Prostate gland (tissue), 2 donors: ENCODE measurements around the gene ARV1. TPM values are rescaled to one million over a fixed set of nuclear protein-coding genes. Genes with fewer than 3 reads are reported as not detected.
"Not testable (repeated sequence)": the region's sequence is repeated elsewhere in the genome, so short reads cannot be mapped to it uniquely, and the experiment has no call there.

Experiments
- DNase-seq: peaks from one replicate; pipeline ENCODE4 v3.0.0-alpha.2; 2019; ENCODE audit warnings: low spot score
- H3K27ac ChIP-seq, 2 donors: fragments of 200-600 bp; sonication (generic); 2 replicates each; pipeline ENCODE4 v1.5.1; 2017 to 2019
- H3K27me3 ChIP-seq: fragments of 200-600 bp; sonication (generic); replicated peaks from 2 replicates; pipeline ENCODE4 v1.5.1; 2019; ENCODE audit not compliant: insufficient read depth
- H3K36me3 ChIP-seq, 2 donors: fragments of 200-600 bp; sonication (generic); 1 replicate in 1 of 2; 2 replicates in 1 of 2; pipeline versions ENCODE4 v1.5.1 to v1.8.1; 2017 to 2019
- H3K4me1 ChIP-seq: fragments of 200-600 bp; sonication (generic); replicated peaks from 2 replicates; pipeline ENCODE4 v1.5.1; 2019
- H3K4me3 ChIP-seq, 2 donors: fragments of 200-600 bp; sonication (generic); 2 replicates each; pipeline ENCODE4 v1.5.1; 2017 to 2019
- H3K9me3 ChIP-seq: fragments of 200-600 bp; sonication (generic); 2 replicates; pipeline ENCODE4 v1.5.1; 2017
- POLR2A ChIP-seq: fragments of 450-650 bp; IDR thresholded peaks from one replicate; pipeline ENCODE4 v1.6.1; 2016; ENCODE audit warnings: antibody characterized with exemption, mild to moderate bottlenecking
- POLR2AphosphoS5 ChIP-seq: sonication (generic); formaldehyde crosslinking; IDR thresholded peaks from one replicate; pipeline ENCODE4 v1.6.1; 2017; ENCODE audit warnings: antibody characterized with exemption
- WGBS: methylation state at CpG from one replicate; pipeline ENCODE4 v1.1.5; 2018; 5-methylcytosine and 5-hydroxymethylcytosine counted together
- intact Hi-C: fragments of 100-400 bp; cut with DNase I; formaldehyde crosslinking; loops from one replicate; pipeline ENCODE4 v1.14.2; 2022
- total RNA-seq, 2 donors: library from RNA; depleted of rRNA; stranded (reverse); fragments of >200 nt; gene quantifications; one replicate each; pipeline ENCODE4 v1.1.0, GENCODE V29; 2016
- TF ChIP-seq, protein P1 (sequence below), 4 experiments: fragments of 200-600 bp in 2 of 4; fragments of 450-650 bp in 2 of 4; sonication (generic) in 2 of 4; IDR thresholded peaks; 1 replicate in 3 of 4; 2 replicates in 1 of 4; pipeline ENCODE4 v1.5.1; 2016 to 2019; ENCODE audit warnings: antibody characterized with exemption in 4 of 4, mild to moderate bottlenecking in 2 of 4, moderate library complexity in 2 of 4

Gene ARV1
- total RNA-seq, 2 donors from 2014 or later, result 27.6 to 29.6 TPM

DNA sequence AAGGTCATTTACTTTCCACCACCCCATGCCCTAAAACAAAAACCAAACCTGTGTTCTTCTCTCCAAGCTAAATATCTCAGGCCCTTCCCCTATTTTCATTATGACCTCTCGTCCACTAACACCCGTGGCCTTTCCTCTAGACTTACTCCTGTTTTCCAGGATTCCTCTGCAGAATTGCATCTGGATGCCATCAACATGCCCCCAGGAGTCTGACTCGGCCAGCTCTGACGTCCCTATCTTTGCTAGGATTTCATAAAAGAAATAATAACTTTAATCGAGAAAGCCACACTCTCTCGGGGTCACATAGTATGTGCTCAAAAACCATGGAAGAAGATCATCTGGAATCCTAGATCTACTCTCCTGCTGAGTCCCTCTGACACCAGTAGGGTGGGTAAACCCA, 47.7 kb downstream of the ARV1 start:
- Histone ChIP-seq H3K4me1 (no peaks in the 10 kb centered on the region), H3K36me3 (no peaks in the 10 kb centered on the region), H3K4me3 (no peak overlapping the region), H3K9me3 (no peaks in the 10 kb centered on the region), H3K27ac (no peak overlapping the region), H3K27me3 (no peaks in the 10 kb centered on the region)
- intact Hi-C loops, result no loop called here
- 83% methylated on average over 6 of the region's 6 CpGs for WGBS
- TF ChIP-seq POLR2AphosphoS5 (no peak), POLR2A (no peak)
- TF ChIP-seq, protein P1, sequence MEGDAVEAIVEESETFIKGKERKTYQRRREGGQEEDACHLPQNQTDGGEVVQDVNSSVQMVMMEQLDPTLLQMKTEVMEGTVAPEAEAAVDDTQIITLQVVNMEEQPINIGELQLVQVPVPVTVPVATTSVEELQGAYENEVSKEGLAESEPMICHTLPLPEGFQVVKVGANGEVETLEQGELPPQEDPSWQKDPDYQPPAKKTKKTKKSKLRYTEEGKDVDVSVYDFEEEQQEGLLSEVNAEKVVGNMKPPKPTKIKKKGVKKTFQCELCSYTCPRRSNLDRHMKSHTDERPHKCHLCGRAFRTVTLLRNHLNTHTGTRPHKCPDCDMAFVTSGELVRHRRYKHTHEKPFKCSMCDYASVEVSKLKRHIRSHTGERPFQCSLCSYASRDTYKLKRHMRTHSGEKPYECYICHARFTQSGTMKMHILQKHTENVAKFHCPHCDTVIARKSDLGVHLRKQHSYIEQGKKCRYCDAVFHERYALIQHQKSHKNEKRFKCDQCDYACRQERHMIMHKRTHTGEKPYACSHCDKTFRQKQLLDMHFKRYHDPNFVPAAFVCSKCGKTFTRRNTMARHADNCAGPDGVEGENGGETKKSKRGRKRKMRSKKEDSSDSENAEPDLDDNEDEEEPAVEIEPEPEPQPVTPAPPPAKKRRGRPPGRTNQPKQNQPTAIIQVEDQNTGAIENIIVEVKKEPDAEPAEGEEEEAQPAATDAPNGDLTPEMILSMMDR (IDR thresholded peaks at IDR 0.05), result no peak
- DNase-seq, result no peak

DNA sequence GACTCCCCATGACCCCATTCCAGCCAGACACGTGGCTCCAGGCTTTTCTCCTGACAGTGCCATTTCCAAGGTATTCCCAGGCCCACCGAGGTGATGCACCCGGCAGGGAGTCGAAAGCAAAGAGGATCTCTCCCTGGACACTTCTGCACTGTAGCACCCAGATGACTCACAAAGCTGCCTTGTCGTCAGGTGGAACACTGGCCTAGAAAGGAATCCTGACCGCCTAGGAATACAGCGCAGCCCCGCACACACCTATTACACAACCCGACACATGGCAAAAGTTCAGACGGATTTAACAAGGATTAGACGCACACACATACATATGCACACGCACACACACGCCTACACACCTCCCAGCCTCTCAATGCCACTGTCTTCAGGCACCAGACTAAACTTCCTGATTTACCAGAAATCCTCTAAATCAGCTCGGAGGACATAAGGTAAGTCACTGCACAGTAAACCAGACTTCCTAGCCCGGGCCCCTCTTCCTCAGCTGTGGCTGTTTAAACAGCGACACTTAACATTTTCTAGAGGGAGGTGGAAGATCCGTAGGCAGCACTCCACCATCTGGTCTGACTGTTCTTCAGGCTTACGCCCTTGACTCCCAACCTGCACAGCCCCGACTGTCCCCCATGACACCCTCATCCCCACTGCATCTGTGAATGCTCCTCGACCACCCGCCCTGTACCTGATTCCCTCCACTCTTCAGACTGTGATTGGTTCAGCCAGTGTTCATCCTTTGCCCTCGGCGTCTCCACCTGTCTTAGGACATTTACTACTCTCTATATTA, 48.4 kb downstream of the ARV1 start:
- no peak for DNase-seq
- H3K27ac ChIP-seq, result no peak overlapping the region
- WGBS, result 83% methylated on average over 23 of the region's 23 CpGs
- intact Hi-C loops, result no loop called here
- no peak for TF ChIP-seq POLR2A
- TF ChIP-seq POLR2AphosphoS5, result no peak
- TF ChIP-seq, protein P1 (IDR thresholded peaks at IDR 0.05), result no peak
- H3K9me3 ChIP-seq, result no peaks in the 10 kb centered on the region
- no peaks in the 10 kb centered on the region for H3K36me3 ChIP-seq
- no peaks in the 10 kb centered on the region for H3K27me3 ChIP-seq
- H3K4me3 ChIP-seq, result no peak overlapping the region
- no peaks in the 10 kb centered on the region for H3K4me1 ChIP-seq

DNA sequence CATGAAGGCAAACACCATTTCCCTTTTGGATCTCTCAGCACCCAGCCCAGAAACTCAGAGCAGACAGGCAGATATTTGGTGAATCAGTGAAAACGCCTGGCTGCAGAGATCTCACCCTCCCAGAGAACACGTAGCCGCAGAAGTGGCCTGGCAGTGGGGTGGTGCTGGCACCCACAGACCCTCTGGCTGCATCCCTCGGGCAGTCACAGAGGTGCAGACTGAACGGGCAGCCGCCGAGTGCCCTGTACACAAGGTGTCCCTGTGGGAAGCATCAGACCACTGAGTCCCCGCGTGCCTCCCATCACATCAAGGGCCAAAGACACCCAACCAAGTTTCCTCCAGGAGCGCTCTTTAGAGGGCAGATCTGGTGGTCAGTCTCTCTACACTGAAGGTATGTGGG, 49.1 kb downstream of the ARV1 start:
- 92% methylated on average over 10 of the region's 10 CpGs for WGBS
- Histone ChIP-seq H3K36me3 (no peaks in the 10 kb centered on the region), H3K4me1 (no peaks in the 10 kb centered on the region), H3K9me3 (no peaks in the 10 kb centered on the region), H3K27ac (no peak overlapping the region), H3K27me3 (no peaks in the 10 kb centered on the region), H3K4me3 (no peak overlapping the region)
- DNase-seq, result no peak
- TF ChIP-seq, protein P1 (IDR thresholded peaks at IDR 0.05), result no peak
- TF ChIP-seq POLR2A (no peak), POLR2AphosphoS5 (no peak)
- intact Hi-C loops, result no loop called here

DNA sequence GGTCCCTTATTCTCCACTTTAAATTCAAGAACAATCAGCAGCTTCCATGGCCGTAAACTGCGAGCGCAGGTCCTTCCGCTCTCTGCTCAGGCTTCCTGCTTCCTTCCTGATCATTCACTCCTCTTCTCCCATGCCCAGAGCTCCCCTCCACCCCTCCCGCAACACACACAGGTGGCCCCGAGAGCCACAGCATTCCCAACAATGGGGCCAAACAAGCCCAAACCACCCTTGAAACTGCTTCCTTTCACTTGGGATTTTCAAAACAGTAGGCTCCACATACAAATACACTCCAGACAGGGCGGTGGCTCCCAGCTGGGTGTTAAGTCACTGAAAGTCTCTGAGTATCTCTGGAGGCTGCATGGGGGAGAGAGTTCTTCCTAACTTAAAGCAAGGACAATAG, 49.8 kb downstream of the ARV1 start:
- no peak overlapping the region for H3K27ac ChIP-seq
- H3K9me3 ChIP-seq, result no peaks in the 10 kb centered on the region
- no peak for TF ChIP-seq POLR2AphosphoS5
- TF ChIP-seq POLR2A, result no peak
- TF ChIP-seq, protein P1 (IDR thresholded peaks at IDR 0.05), result no peak
- no peaks in the 10 kb centered on the region for H3K4me1 ChIP-seq
- DNase-seq, result no peak
- 84% methylated on average over 7 of the region's 7 CpGs for WGBS
- no peaks in the 10 kb centered on the region for H3K36me3 ChIP-seq
- no peaks in the 10 kb centered on the region for H3K27me3 ChIP-seq
- no peak overlapping the region for H3K4me3 ChIP-seq
- intact Hi-C loops, result no loop called here

DNA sequence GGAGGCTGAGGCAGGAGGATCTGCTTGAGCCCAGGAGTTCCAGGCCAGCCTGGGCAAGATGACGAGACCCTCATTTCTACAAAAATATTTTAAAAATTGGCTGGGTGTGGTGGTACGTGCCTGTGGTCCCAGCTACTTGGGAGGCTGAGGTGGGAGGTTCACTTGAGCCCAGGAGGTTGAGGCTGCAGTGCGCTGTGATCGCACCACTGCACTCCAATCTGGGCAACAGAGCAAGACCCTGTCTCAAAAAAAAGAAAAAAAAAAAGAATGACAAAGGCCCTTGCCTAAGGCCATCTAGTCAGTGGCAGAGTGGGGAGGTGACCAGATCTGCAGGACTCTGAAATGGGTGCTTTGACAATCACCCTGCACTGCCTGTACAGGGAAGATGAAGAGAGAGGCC, 50.4 kb downstream of the ARV1 start:
- H3K4me1 ChIP-seq, DNase-seq, intact Hi-C loops, H3K27ac ChIP-seq, H3K9me3 ChIP-seq, H3K36me3 ChIP-seq, H3K4me3 ChIP-seq, H3K27me3 ChIP-seq: not testable (repeated sequence)
- 86% methylated on average over 4 of the region's 4 CpGs for WGBS
